ENCODE measurements around the gene ARHGEF1.
A peak's percentile ranks its signal among the peaks of the same experiment; 100 is the strongest.
"Not testable (repeated sequence)": the region's sequence is repeated elsewhere in the genome, so short reads cannot be mapped to it uniquely, and the experiment has no call there.

Gene ARHGEF1

DNA sequence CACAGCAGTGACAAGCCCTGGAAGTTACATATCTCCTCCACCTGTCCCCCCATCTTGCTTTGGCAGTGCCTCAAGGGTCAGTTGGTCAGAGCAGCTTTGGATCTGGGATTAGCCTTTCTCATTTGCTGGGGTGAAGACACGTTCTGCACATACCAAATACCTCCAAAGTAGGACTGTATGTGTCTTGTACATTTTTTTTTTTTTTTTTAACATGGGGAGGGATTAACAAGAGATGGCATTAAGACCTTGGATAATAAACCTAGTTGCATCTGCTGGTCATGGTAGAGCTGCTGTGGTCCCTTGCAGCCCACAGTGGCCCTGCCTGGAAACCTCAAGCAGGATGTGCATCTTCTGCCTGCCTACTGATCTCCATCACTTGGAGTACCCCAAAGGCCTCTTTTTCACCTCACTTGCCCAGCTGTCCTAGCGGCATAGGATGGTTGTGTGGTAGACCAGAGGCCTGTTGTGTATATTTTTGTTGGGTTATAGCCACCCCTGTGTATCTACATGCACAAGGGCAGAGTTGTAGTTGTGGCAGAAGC lies 20.5 kb upstream of the ARHGEF1 start:
- DNase-seq: no peak

DNA sequence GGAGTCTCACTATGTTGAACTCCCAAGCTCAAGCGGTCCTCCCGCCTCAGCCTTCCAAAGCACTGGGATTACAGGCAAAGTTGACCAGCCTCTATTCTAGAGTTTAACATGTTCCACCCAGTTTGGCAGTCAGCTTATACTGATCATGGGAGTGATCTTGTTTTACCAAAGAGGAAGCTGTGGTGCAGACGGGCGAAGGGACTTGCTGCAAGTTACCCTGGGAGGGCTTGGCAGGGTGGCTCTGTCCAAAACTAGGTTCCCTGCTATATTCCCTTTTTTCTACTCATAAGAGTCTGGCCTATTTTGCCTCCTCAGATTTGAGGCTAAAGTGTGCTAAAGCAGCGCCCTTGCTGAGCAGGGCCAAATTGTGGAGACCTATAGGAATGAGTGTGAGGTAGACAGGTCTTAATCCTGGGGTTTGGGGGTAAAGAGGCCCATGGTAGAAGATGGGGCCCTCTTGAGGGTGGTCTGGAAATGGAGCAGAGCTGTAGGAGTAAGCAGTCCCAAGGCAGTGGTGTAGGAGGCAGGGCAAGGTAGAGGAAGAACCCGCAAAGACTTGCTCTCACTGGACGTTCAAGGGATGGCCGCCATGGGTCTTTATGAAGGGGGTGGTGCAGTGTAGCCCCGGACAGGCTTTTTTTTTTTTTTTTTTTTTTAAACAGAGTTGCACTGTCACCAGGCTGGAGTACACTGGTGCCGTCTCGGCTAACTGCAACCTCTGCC lies 19.6 kb upstream of the ARHGEF1 start:
- no peak for DNase-seq

- DNase-seq: no peak
Observed at GRCh38 chr19:41864374-41864773, 18.6 kb upstream of the ARHGEF1 start.

GRCh38 chr19:41866284-41866683 lies 16.7 kb upstream of the ARHGEF1 start:
- DNase-seq: no peak

DNA sequence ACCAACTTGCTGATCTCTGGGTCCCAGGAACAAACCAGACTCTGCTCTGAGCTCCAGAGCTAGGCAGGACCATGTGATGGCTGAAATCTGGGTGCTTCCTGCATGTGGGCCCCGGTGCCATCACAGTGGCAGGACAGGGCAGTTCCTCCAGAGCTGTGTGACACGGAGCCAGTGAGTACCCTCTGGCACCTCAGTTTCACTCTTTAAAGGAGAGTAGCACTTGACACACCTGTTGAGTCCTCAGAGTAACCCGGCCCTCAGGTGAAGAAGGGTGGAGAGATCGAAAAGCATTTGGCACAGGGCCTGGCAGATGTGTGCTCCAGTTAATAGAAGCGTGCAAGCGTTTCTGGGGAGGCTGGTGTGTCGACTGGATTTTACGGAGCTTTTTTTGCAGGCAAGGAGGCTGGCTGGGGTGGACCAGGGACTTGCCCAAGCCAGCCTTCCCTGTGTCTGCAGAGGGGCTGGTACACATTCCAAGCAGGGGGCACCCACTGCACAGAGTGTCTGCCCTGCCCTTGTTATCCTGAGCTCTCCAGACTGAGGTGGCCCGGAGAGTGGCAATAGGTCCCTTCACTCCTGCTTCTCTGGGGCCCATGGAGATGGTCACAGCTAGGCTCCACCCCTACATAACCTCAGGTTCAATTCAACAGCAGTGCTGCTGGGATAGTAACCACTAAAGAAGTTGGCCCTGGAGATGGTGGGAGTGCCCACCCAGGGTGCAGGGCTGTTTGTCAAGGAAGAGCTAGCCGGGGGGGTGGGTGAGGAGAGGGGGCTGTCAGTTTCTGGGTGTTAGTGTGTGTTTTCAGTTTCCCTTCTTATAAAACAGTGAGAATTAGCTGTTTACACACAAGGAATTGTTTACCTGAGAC lies 14.6 kb upstream of the ARHGEF1 start:
- no peak for DNase-seq

- no peak for DNase-seq
Observed at GRCh38 chr19:41868989-41869300, 14.0 kb upstream of the ARHGEF1 start.

DNA sequence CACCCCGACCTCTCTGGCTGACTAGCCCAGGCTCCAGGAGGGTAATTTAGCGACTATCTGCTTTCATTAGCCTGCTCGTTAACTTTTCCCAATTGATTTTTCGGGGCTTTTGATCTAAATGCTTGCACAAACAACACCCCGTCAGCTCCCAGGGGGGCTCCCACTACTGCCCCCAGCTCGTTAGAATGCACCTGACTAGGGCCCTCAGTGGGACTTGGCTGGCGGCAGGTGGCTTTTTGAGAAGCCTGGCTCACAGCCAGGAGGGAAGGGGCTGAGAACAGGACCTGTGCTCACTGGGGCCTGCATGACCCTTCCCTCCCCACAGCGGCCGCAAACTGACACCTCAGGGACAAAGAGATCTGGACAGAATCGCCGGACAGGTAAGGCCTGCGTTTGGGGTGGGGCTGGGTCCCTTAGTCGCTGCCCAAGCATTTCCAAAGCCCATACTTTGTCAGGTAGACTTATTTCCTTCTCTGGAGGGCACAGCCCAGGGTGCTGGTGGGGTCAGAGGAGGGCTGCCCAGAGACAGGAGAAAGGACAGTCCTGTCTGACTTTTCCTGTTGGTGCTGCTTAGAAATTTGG lies 13.5 kb upstream of the ARHGEF1 start:
- no peak for DNase-seq

DNA sequence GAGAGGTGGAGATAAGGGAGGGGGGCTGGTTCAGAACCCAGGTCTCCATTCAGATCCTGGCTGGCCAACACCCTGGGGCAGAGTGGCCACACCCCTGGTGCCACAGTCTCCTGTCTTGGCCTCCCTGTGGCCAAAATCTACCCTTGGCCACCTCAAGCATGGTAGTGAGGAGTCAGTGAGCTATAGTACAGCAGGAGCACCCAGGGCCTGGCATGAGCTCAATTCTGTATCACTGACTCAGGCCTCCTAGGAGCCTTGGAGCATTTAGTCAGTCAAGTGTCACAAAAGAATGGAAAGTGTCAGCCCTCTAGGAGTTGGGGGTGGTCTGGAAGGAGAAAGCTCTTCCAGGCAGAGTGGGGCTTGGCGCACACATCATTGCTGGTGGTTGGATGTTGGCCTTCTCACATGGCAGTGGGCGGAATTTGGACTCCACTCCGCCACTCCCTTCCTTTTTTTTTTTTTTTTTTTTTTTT lies 12.5 kb upstream of the ARHGEF1 start:
- no peak for DNase-seq

DNA sequence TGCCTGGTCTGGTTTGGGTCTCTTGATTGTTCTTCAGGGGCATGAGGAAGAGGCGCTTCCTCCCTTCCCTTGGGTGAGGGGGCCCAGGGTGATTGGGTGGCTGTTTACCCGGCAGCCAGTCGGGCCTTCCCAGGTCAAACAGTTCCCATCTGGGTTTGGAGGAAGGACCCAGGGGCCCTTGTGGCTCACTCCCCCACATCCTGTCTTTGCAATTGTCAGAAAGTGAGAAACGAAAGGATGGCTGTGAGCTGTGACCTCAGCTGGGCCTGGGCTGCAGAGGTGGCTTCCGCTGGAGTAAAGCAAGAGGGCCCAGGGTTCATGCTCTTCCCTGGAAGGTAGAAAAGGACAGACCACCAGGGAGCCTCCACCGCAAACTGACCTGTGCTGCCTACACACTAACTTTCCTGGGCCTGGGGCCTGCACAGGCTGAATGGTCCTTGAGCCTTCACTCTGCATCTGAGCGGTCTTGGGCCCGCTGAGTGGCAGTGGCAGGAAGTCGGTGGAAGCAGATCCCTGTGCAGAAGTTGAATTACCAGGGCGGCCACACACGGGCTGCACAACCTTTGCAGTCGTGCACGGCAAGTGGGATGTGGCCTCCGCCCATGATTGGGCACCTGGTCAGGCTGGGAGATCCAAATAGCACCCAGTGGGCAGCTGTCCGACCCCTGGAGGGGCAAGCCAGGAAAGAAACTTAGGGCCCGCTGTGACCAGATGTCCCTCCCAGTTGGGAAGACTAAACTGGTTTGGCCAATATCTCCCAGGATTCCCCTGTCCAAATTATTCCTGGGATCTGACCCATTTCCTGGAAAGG lies 11.2 kb upstream of the ARHGEF1 start:
- DNase-seq: no peak

- no peak for DNase-seq
Observed at GRCh38 chr19:41872384-41872774, 10.6 kb upstream of the ARHGEF1 start.

DNA sequence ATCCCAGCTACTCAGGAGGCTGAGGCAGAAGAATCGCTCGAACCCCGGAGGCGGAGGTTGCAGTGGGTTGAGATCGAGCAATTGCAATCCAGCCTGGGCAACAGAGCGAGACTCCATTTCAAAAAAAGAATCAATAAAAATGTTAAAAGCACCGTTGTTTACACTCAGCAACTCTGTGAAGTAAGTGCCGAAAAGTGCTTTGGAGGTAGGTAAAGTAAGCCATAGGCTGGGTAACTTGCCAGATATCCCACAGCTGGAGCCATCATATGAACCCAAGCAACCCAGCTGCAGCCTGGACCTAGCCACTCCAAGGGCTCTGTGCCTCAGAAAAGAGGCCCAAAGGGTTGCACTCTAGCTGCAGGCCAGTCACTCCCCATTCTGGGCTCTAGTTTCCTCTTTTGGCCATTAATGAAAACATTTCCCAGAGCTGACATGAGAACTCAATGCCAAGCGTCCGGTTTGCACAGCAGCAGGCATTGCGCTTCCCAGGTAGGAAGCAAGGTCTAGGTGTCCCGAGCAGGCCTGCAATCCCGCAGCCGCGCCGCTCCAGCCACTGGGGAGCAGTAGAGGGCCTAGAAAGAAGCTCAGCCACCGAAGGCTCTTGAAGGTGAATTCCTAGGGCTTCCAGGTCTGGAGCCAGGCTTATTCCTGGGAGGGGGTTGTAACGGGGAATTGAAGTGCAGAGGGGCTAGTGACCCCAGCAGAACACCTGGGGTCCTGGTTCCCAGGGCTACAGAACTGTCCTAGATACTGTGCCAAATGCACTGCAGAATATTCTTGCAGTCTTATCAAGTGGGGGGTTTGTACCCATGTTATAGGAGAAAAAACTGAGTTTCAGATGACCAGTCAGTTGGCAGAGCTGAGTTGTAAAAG lies 10.0 kb upstream of the ARHGEF1 start:
- DNase-seq: peak; percentile 44

DNA sequence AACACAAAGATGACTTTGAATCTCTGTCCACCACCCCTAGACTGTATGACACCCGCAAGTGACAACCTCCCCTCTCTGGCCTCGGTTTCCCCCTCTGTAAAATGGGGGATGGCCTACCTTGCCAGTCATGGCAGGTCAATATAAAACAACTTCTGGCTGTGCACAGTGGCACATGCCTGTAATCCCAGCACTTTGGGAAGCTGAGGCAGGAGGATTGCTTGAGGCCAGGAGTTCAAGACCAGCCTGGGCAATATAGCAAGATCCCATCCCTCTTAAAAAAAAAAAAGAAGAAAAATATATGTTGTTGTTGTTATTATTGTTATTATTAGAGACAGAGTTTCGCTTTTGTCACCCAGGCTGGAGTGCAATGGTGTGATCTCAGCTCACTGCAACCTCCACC lies 7.0 kb upstream of the ARHGEF1 start:
- not testable (repeated sequence) for DNase-seq

GRCh38 chr19:41876847-41877832 lies 5.8 kb upstream of the ARHGEF1 start, which contains the start of gene CD79A:
Gene CD79A (plus strand): TSS chr19:41877279. CDS start chr19:41877305, 26 bp downstream.
- no peak for DNase-seq

DNA sequence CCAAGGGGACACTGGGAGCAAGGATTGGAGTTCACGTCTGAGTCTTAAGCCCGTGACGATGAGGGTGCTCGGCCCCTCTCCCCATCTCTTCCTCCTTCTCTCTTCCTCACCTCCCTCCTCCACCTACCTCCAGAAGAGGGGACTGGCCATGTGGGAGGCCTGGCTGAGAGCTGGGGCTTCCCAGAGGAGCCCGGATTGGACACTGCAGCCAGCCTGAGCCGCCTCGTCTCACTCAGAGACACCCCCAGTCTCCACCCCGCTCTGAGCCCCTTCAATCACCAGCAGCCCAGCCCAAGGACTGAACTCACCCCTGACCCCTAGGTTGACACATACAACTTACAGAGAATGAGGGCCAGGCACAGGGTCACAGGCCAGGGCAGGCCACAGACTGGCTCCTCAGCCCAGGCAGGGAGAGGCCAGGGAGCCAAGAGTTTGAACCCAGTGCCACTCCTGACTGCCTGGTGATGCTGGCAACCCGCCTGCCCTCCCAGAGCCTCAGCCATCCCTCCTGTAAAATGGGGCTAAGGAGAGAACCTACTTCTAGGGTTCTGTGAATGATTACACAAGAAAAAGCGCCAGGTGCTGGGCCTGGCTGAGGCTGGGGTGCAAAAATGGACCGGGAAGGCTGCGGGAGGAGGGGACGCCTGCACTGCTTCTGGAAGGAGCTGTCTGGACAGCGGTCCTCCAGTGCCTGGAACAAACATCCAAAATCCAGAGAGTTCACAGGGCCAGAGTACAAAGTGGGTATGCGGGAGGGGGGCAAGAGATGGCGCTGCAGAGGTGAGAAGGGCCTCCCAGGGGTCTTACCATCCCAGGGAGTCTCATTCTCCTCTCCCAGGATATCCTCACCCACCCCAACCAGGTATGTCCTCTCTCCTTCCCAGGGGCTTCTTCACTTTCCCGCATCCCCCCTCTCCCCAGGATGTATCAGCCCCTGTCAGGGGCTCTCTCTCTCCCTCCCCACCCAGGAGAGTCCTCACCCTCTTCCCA lies 4.8 kb upstream of the ARHGEF1 start:
- DNase-seq: no peak

- no peak for DNase-seq
Observed at GRCh38 chr19:41879080-41879479, 3.9 kb upstream of the ARHGEF1 start.

DNA sequence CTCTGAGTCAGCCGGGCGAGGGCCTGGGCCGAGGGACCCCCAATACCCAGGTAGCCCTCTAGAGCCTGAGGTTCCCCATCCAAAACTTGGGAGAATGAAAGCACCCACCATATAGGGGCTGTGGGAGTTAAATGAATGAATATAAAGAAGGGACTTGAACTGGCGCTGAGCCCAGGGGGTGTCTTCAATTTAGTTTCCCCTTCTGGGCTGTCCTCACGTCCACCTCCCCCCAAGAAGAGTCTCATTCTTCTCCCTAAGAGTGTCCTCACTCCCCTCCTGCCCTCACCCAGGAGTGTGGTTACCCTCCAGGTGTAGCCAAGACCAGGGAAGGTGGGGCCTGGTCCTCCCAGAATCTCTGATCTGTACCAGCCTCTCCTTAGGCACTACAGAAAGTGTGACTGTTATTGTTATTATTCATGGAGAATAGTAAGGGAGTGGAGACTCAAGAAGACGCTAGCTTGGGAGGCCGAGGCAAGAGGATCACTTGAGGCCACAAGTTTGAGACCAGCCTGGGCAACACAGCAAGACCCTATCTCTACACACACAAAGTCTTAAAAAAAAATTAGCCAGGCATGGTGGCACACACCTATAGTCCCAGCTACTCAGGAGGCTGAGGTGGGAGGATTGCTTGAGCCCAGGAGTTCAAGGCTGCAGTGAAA lies 3.2 kb upstream of the ARHGEF1 start:
- no peak for DNase-seq

- DNase-seq: no peak
Observed at GRCh38 chr19:41880329-41880708, 2.7 kb upstream of the ARHGEF1 start.

DNA sequence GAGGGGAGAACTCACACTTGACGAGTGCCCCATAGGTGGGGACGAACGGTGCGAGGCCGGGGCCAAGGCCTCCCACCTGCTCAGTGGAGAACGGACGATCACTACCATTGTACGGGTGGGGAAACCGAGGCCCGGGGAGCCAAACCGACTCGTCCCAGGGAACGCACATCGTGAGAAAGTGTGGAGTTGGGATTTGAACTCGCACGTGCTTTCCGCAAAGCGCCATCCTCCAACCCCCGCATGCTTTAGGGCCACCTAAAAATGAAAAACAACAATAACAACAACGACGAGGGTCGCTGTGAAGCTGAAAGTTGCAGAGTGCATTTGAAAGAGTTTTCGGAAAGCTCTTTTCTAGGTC lies 458 bp downstream of the ARHGEF1 start:
- no peak for DNase-seq

Data from NCI-H774 (cell line).